ENCODE results near the gene CCN5. TPM values are rescaled to one million over a fixed set of nuclear protein-coding genes. Genes with fewer than 3 reads are reported as not detected.
A peak's percentile ranks its signal among the peaks of the same experiment; 100 is the strongest.

CCN5 gene
- total and polyA plus RNA-seq, 2 of the 8 experiments (the other 6 are each of a cell fraction or from before 2014, with no cell fraction given), result not detected

DNA sequence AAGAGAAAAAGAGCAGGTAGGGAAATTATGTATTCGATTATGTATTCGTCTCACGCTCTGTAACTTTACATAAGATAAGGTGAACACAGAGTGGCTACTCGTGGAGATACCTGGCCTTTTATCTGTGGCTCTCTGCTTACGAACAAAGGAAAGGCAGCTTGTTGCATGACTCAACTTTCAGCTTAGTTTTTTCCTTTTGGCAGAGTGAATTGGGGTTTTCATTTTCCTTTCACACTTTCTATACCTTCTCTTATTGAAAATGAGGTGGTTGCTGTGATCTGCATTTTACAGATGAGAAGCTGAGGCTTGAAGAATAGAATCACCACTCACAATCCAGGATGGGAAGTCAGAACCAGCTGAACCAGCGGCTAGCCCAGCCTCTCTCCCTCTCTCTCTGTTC is 17.2 kb downstream of the CCN5 start:
- Histone ChIP-seq H4K5ac (ENCODE audit: insufficient read length, low read depth, low read length) (no peak overlapping the region), H4K8ac (ENCODE audit: extremely low read depth, insufficient read depth, low read length) (no peak overlapping the region), H3K4me1 (replicated peaks in 1 of 4; ENCODE audit: control insufficient read depth in 3 of 4, insufficient read depth in 4 of 4, low read length in 3 of 4) (peaks cover 4 to 14% (median 11%) of the 10 kb centered on the region in 4 experiments), H3K18ac (ENCODE audit: extremely low read depth, low read length) (no peak overlapping the region), H4K20me1 (replicated peaks in 1 of 2; ENCODE audit: control insufficient read depth in 1 of 2, insufficient read depth in 2 of 2, low read length in 2 of 2) (no peaks in the 10 kb centered on the region), H2BK15ac (ENCODE audit: low read length) (no peak overlapping the region), H3K27ac (ENCODE audit: low read depth, low read length) (no peak overlapping the region), H2AFZ (ENCODE audit: low read length) (peak overlapping the region; percentile 11; the same call in 1 of the 2 replicates), H2BK12ac (ENCODE audit: low read depth, low read length) (no peak overlapping the region), H3K4me3 (ENCODE audit: extremely low read depth in 1 of 4, insufficient read depth in 2 of 4, low read depth in 3 of 4, low read length in 4 of 4) (no peak overlapping the region), H3K27me3 (replicated peaks in 1 of 4; ENCODE audit: control insufficient read depth in 3 of 4, extremely low read depth in 1 of 4, insufficient read depth in 3 of 4, low read length in 3 of 4) (no peaks in the 10 kb centered on the region), H3K79me2 (ENCODE audit: control insufficient read depth in 1 of 2, insufficient read depth in 2 of 2, low read length in 2 of 2) (no peaks in the 10 kb centered on the region), H2BK120ac (replicated peaks; ENCODE audit: low read depth, low read length) (no peak overlapping the region), H3K23ac (ENCODE audit: insufficient read length) (no peak overlapping the region), H3K4me2 (ENCODE audit: insufficient read depth in 1 of 2, low read depth in 2 of 2, low read length in 2 of 2) (no peak overlapping the region), H3K56ac (replicated peaks; ENCODE audit: insufficient read length, low read depth, low read length) (no peak overlapping the region), H3K23me2 (ENCODE audit: low read depth, low read length) (no peaks in the 10 kb centered on the region), H3K4ac (replicated peaks; ENCODE audit: insufficient read length, low read depth, low read length) (no peak overlapping the region), H3K36me3 (ENCODE audit: control insufficient read depth in 2 of 4, insufficient read depth in 4 of 4, low read length in 3 of 4) (no peaks in the 10 kb centered on the region), H3K14ac (ENCODE audit: insufficient read length) (no peak overlapping the region), H3K9me3 (ENCODE audit: insufficient read depth in 2 of 2, low read depth in 1 of 2, low read length in 1 of 2) (no peaks in the 10 kb centered on the region; a peak in 1 of 4 replicates), H2BK5ac (ENCODE audit: low read depth, low read length) (no peak overlapping the region), H2BK20ac (ENCODE audit: low read length) (no peak overlapping the region), H4K91ac (replicated peaks; ENCODE audit: insufficient read length, low read length) (no peak overlapping the region), H3K79me1 (ENCODE audit: low read depth, low read length) (no peaks in the 10 kb centered on the region), H2AK5ac (ENCODE audit: low read depth, low read length) (no peak overlapping the region), H3K9ac (replicated peaks in 1 of 4; ENCODE audit: extremely low read depth in 1 of 4, low read depth in 3 of 4, low read length in 3 of 4) (peak overlapping the region in 1 of 4 experiments; percentile 38; a peak in 1 of 7 replicates)
- POLR2A ChIA-PET (ENCODE audit: partially characterized antibody), result interaction anchor here (1.0 to 3.6 kb wide), 2 partner anchors 9 to 49 kb away, joined by 3 to 12 read pairs; no protein-coding TSS in a partner anchor
- DNase-seq (ENCODE audit: low read depth in 1 of 2, low spot score in 2 of 2), result no peak
- FAIRE-seq, result no peak
- TF ChIP-seq RFX5 (IDR thresholded peaks at IDR 0.05; ENCODE audit: borderline replicate concordance, low read depth, low read length) (no peak), SP4 (IDR thresholded peaks at IDR 0.05; ENCODE audit: low read length) (no peak), CBX5 (IDR thresholded peaks at IDR 0.05; ENCODE audit: low read depth, low read length) (no peak)
- CTCF ChIA-PET (ENCODE audit: partially characterized antibody), result interaction anchor here (0.7 to 20.4 kb wide), 18 partner anchors 10 to 348 kb away, joined by 3 to 180 read pairs (median 6); partner anchors contain the start of gene CCN5
- WGBS, 2 experiments (ENCODE audit: extremely low coverage in 1 of 2, insufficient coverage in 1 of 2, insufficient read length in 1 of 2, insufficient replicate concordance in 2 of 2, low coverage in 1 of 2, low lambda C conversion rate in 2 of 2, missing lambda C conversion rate in 1 of 2), result 60% methylated on average over 6 of the region's 6 CpGs; no CpG with 5 or more reads in 1 of the 2 experiments

All from H1 (cell line).